Activated gamma-delta T cell treated with anti-CD3 and anti-CD28 coated beads, Interleukin-2, amount 50 U/mL, for 16 hours (primary cell): ENCODE data around the gene AIFM2.
"Not testable (repeated sequence)": the region's sequence is repeated elsewhere in the genome, so short reads cannot be mapped to it uniquely, and the experiment has no call there.

Experiments used
- DNase-seq: peaks from one replicate; pipeline ENCODE4 v3.0.0-alpha.2; 2020; ENCODE audit warnings: low read depth

AIFM2 gene

GRCh38 chr10:70132098-70133029 is at the start of gene AIFM2:
AIFM2 (minus strand) TSS chr10:70132825; CDS start chr10:70124084, 8,741 bp downstream.
- DNase-seq: no peak

- DNase-seq: not testable (repeated sequence)
Observed at GRCh38 chr10:70179209-70179608, 46.6 kb upstream of the AIFM2 start.

- no peak for DNase-seq
Observed at GRCh38 chr10:70178139-70178725, 45.6 kb upstream of the AIFM2 start.

GRCh38 chr10:70176441-70176840 is 43.8 kb upstream of the AIFM2 start:
- no peak for DNase-seq

GRCh38 chr10:70175516-70175915 is 42.9 kb upstream of the AIFM2 start:
- DNase-seq: no peak

GRCh38 chr10:70174058-70174741 is 41.6 kb upstream of the AIFM2 start:
- DNase-seq: peak; percentile 20

GRCh38 chr10:70169649-70170364 is 37.2 kb upstream of the AIFM2 start:
- no peak for DNase-seq

GRCh38 chr10:70169011-70169410 is 36.4 kb upstream of the AIFM2 start:
- DNase-seq: no peak

- no peak for DNase-seq
Observed at GRCh38 chr10:70167246-70167645, 34.6 kb upstream of the AIFM2 start.

- DNase-seq: no peak
Observed at GRCh38 chr10:70166394-70166793, 33.8 kb upstream of the AIFM2 start.

GRCh38 chr10:70164163-70164562 is 31.5 kb upstream of the AIFM2 start:
- no peak for DNase-seq

GRCh38 chr10:70163448-70163847 is 30.8 kb upstream of the AIFM2 start:
- DNase-seq: no peak

- DNase-seq: peak; percentile 37
Observed at GRCh38 chr10:70162892-70163201, 30.2 kb upstream of the AIFM2 start.

GRCh38 chr10:70162151-70162891 is 29.7 kb upstream of the AIFM2 start:
- no peak for DNase-seq

GRCh38 chr10:70160798-70161197 is 28.2 kb upstream of the AIFM2 start:
- DNase-seq: no peak

GRCh38 chr10:70159366-70159765 is 26.7 kb upstream of the AIFM2 start:
- not testable (repeated sequence) for DNase-seq

GRCh38 chr10:70158113-70158512 is 25.5 kb upstream of the AIFM2 start:
- DNase-seq: no peak

GRCh38 chr10:70155255-70155838 is 22.7 kb upstream of the AIFM2 start:
- no peak for DNase-seq

- no peak for DNase-seq
Observed at GRCh38 chr10:70148516-70148915, 15.9 kb upstream of the AIFM2 start.

- no peak for DNase-seq
Observed at GRCh38 chr10:70147259-70147625, 14.6 kb upstream of the AIFM2 start.
